PC-9 (cell line): ENCODE measurements around the gene MIF4GD. TPM values are rescaled to one million over a fixed set of nuclear protein-coding genes. Genes with fewer than 3 reads are reported as not detected.

Source experiments
- BruUV-seq: library from RNA; stranded (reverse); fragments of 400-500 nt; replicated peaks from 2 replicates; lab custom pipeline; 2021; lab: Mats Ljungman, UMichigan
- CTCF ChIA-PET: fragments of 300-600 bp; sonication (Branson Sonifier 250); formaldehyde crosslinking; loops from one replicate; lab custom pipeline; 2022; ENCODE audit warnings: antibody characterized with exemption; lab: Charles Lee
- POLR2A ChIA-PET: fragments of 300-600 bp; sonication (Branson Sonifier 250); formaldehyde crosslinking; loops from one replicate; lab custom pipeline; 2022; ENCODE audit warnings: antibody characterized with exemption; ENCODE audit not compliant: unreplicated experiment; lab: Charles Lee
- DNase-seq, 2 experiments: peaks; one replicate each; pipeline versions ENCODE4 v3.0.0 to v3.0.0-alpha.2; 2015 to 2022; ENCODE audit warnings: mixed read lengths in 1 of 2
- H2AFZ ChIP-seq: fragments of 200-600 bp; sonication (generic); 2 replicates; pipeline ENCODE4 v1.8.1; 2017; ENCODE audit warnings: antibody characterized with exemption
- H3F3A ChIP-seq: fragments of 200-600 bp; sonication (generic); 2 replicates; pipeline ENCODE4 v1.8.1; 2017; ENCODE audit warnings: antibody characterized with exemption, mild to moderate bottlenecking, low read depth; ENCODE audit not compliant: insufficient read depth
- H3K27ac ChIP-seq: fragments of 200-600 bp; sonication (generic); 2 replicates; pipeline ENCODE4 v1.6.1; 2016; ENCODE audit warnings: mixed run types
- H3K27me3 ChIP-seq: fragments of 200-600 bp; sonication (generic); 2 replicates; pipeline ENCODE4 v1.6.1; 2016; ENCODE audit warnings: low read depth, mixed run types; ENCODE audit not compliant: insufficient read depth
- H3K36me3 ChIP-seq: fragments of 200-600 bp; sonication (generic); 2 replicates; pipeline ENCODE4 v1.6.1; 2016; ENCODE audit warnings: low read depth, mixed run types
- H3K4me1 ChIP-seq: fragments of 200-600 bp; sonication (generic); replicated peaks from 2 replicates; pipeline ENCODE4 v1.6.1; 2016; ENCODE audit warnings: mixed run types; ENCODE audit not compliant: insufficient read depth
- H3K4me2 ChIP-seq: fragments of 200-600 bp; sonication (generic); 2 replicates; pipeline ENCODE4 v1.6.1; 2017; ENCODE audit warnings: mixed run types
- H3K4me3 ChIP-seq: fragments of 200-600 bp; sonication (generic); 2 replicates; pipeline ENCODE4 v1.6.1; 2016; ENCODE audit warnings: mixed run types
- H3K79me2 ChIP-seq: fragments of 200-600 bp; sonication (generic); 2 replicates; pipeline ENCODE4 v1.6.1; 2017; ENCODE audit warnings: low read depth, mixed run types
- H3K9me2 ChIP-seq: fragments of 200-600 bp; sonication (generic); 2 replicates; pipeline ENCODE4 v1.8.1; 2017; ENCODE audit warnings: mild to moderate bottlenecking; ENCODE audit not compliant: insufficient read depth
- H3K9me3 ChIP-seq: fragments of 200-600 bp; sonication (generic); 2 replicates; pipeline ENCODE4 v1.8.1; 2016; ENCODE audit warnings: low read depth; ENCODE audit not compliant: insufficient read depth
- H4K20me1 ChIP-seq: fragments of 200-600 bp; sonication (generic); 2 replicates; pipeline ENCODE4 v1.8.1; 2017; ENCODE audit not compliant: insufficient read depth
- EZH2 ChIP-seq: fragments of 200-600 bp; sonication (generic); IDR thresholded peaks from 2 replicates; pipeline ENCODE4 v1.8.0; 2017; ENCODE audit warnings: antibody characterized with exemption, low read depth
- intact Hi-C: fragments of 100-400 bp; cut with micrococcal nuclease; formaldehyde crosslinking; loops from one replicate; pipeline ENCODE4 v1.10.0; 2022; ENCODE audit not compliant: unreplicated experiment
- total RNA-seq: library from RNA; stranded (reverse); gene quantifications from 2 replicates; pipeline ENCODE4 v1.2.3, GENCODE V29; 2021
- TF ChIP-seq, protein P1 (sequence below): fragments of 200-600 bp; sonication (generic); conservative IDR thresholded peaks from 2 replicates; pipeline ENCODE4 v1.6.1; 2017; ENCODE audit warnings: mixed run types, antibody characterized with exemption, mild to moderate bottlenecking, moderate library complexity

The MIF4GD gene
- total RNA-seq, 1 experiment from 2014 or later, result 23.4 TPM

DNA sequence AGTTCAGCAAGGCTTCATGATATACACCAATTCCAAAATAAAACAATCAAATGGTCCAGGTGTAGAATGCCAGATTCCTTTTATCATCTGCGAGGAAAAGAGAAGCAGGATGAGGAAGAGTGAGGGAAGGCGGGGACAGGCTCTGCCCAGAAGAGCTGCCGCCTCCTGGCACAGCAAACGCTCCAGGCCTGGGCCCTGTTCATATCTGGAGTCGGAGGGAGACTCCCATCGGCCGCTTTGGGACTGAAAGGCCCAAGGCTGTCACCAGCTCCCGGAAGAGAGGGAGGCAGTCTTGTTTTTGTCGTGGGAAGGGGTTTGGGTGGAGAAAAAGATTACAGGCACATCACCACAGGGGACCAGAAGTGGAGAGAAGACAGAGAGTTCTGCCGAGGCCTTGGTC lies 47.2 kb upstream of the MIF4GD start:
- TF ChIP-seq, protein P1, sequence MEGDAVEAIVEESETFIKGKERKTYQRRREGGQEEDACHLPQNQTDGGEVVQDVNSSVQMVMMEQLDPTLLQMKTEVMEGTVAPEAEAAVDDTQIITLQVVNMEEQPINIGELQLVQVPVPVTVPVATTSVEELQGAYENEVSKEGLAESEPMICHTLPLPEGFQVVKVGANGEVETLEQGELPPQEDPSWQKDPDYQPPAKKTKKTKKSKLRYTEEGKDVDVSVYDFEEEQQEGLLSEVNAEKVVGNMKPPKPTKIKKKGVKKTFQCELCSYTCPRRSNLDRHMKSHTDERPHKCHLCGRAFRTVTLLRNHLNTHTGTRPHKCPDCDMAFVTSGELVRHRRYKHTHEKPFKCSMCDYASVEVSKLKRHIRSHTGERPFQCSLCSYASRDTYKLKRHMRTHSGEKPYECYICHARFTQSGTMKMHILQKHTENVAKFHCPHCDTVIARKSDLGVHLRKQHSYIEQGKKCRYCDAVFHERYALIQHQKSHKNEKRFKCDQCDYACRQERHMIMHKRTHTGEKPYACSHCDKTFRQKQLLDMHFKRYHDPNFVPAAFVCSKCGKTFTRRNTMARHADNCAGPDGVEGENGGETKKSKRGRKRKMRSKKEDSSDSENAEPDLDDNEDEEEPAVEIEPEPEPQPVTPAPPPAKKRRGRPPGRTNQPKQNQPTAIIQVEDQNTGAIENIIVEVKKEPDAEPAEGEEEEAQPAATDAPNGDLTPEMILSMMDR, result no peak
- TF ChIP-seq EZH2, result no peak
- Histone ChIP-seq H3K79me2 (no peaks in the 10 kb centered on the region; the same call in 1 of the 2 replicates), H4K20me1 (peaks cover 14% of the 10 kb centered on the region), H3K9me3 (no peaks in the 10 kb centered on the region), H3K9me2 (no peaks in the 10 kb centered on the region), H2AFZ (no peak overlapping the region), H3K27me3 (no peaks in the 10 kb centered on the region), H3F3A (peaks cover 18% of the 10 kb centered on the region; the same call in 1 of the 2 replicates), H3K4me1 (no peaks in the 10 kb centered on the region), H3K4me3 (no peak overlapping the region), H3K27ac (no peak overlapping the region), H3K4me2 (no peak overlapping the region), H3K36me3 (no peaks in the 10 kb centered on the region)
- ChIA-PET POLR2A (no interaction called here), CTCF (no interaction called here)
- no peak for DNase-seq
- BruUV-seq, result no TSS peak
- intact Hi-C loops, result no loop called here

DNA sequence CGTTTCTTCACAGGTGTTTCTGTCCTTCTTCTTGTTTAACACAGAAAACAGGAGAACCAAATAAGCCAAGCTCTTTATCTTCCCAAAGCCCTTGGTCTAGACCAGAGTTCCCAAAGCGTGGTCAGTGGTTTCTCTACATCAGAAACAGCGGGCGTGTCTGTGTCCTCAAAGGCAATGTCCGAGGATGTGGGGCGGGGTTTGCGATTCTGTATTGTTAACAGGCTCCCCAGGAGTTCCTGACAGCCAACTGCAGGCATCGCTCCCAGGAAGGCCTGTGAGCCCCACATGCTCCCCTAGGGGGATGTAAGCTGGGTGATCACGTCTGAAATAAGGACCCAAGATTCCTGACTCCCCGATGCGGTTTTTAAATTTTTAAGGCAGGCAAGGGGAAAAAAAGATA lies 46.6 kb upstream of the MIF4GD start:
- ChIA-PET POLR2A (no interaction called here), CTCF (no interaction called here)
- no peaks in the 10 kb centered on the region for H3K36me3 ChIP-seq
- H3K27ac ChIP-seq, result no peak overlapping the region
- DNase-seq, result no peak
- intact Hi-C loops, result no loop called here
- no peak overlapping the region for H2AFZ ChIP-seq
- no peak for TF ChIP-seq EZH2
- TF ChIP-seq, protein P1, result no peak
- no peaks in the 10 kb centered on the region for H3K4me1 ChIP-seq
- H4K20me1 ChIP-seq, result peaks cover 11% of the 10 kb centered on the region
- H3K9me2 ChIP-seq, result no peaks in the 10 kb centered on the region
- H3F3A ChIP-seq, result peaks cover 15% of the 10 kb centered on the region; the same call in 1 of the 2 replicates
- BruUV-seq, result no TSS peak
- no peaks in the 10 kb centered on the region for H3K27me3 ChIP-seq
- H3K9me3 ChIP-seq, result no peaks in the 10 kb centered on the region
- no peak overlapping the region for H3K4me3 ChIP-seq
- H3K4me2 ChIP-seq, result no peak overlapping the region
- H3K79me2 ChIP-seq, result no peaks in the 10 kb centered on the region; the same call in 1 of the 2 replicates

DNA sequence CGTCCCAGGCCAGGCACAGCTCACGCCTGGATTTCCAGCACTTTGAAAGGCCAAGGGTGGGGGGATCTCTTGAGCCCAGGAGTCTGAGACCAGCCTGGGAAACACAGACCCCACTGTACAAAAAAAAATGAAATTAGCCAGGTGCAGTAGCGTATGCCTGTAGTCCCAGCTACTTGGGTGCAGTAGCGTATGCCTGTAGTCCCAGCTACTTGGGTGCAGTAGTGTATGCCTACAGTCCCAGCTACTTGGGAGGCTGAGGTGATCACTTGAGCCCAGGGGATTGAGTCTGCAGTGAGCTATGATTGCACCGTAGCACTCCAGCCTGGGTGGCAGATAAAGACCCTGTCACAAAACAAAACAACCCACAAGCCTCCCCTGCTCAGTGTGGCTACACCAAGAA lies 45.2 kb upstream of the MIF4GD start:
- Histone ChIP-seq H4K20me1 (no peaks in the 10 kb centered on the region), H3F3A (peaks cover 5% of the 10 kb centered on the region; the same call in 1 of the 2 replicates), H3K4me3 (no peak overlapping the region), H2AFZ (no peak overlapping the region), H3K79me2 (no peaks in the 10 kb centered on the region), H3K27ac (no peak overlapping the region), H3K9me3 (no peaks in the 10 kb centered on the region), H3K27me3 (no peaks in the 10 kb centered on the region), H3K36me3 (no peaks in the 10 kb centered on the region), H3K9me2 (no peaks in the 10 kb centered on the region), H3K4me1 (no peaks in the 10 kb centered on the region), H3K4me2 (no peak overlapping the region)
- POLR2A ChIA-PET, result no interaction called here
- no peak for DNase-seq
- intact Hi-C loops, result no loop called here
- CTCF ChIA-PET, result interaction anchor here (0.6 kb wide), 3 partner anchors 42 to 87 kb away, joined by 4 to 11 read pairs (median 10); no protein-coding TSS in a partner anchor
- BruUV-seq, result no TSS peak
- TF ChIP-seq EZH2, result no peak
